GM12878 (cell line): ENCODE measurements around the gene MAST4. TPM values are rescaled to one million over a fixed set of nuclear protein-coding genes. Genes with fewer than 3 reads are reported as not detected.

Source experiments
- ATAC-seq: fragments of 200-7000 bp; cut with Tn5 transposase; 3 replicates; pipeline ENCODE4 v1.9.1; 2020; ENCODE audit warnings: mild to moderate bottlenecking, moderate library complexity
- BruUV-seq: library from RNA; stranded (reverse); fragments of 400-500 nt; replicated peaks from 2 replicates; lab custom pipeline; 2021; lab: Mats Ljungman, UMichigan
- CTCF ChIA-PET: fragments of 300-600 bp; sonication (Branson Sonifier 250); formaldehyde crosslinking; extraction: SDS; loops from one replicate; lab custom pipeline; 2021; ENCODE audit warnings: inconsistent platforms; lab: Yijun Ruan, JAX
- POLR2A ChIA-PET: fragments of 350-600 bp; formaldehyde crosslinking; extraction: SDS; loops from one replicate; lab custom pipeline; 2021; ENCODE audit warnings: inconsistent platforms; lab: Charles Lee
- RAD21 ChIA-PET: fragments of 300-600 bp; sonication (Branson Sonifier 250); formaldehyde crosslinking; loops from one replicate; lab custom pipeline; 2023; ENCODE audit warnings: antibody characterized with exemption; ENCODE audit not compliant: unreplicated experiment; lab: Charles Lee
- SMC1A ChIA-PET: fragments of 300-600 bp; sonication (Branson Sonifier 250); formaldehyde crosslinking; loops from one replicate; lab custom pipeline; 2023; ENCODE audit not compliant: unreplicated experiment, uncharacterized antibody; lab: Charles Lee
- DNase-seq: peaks from one replicate; pipeline ENCODE4 v3.0.0-alpha.2; 2011; ENCODE audit warnings: low read depth, low spot score
- FAIRE-seq: peaks from 3 replicates; lab custom pipeline; 2011; peaks lifted over from hg19 to GRCh38; lab: Jason Lieb, UNC
- H2AFZ ChIP-seq: 2 replicates; pipeline ENCODE4 v1.6.0; 2011; ENCODE audit warnings: low read depth, low read length, control low read depth; ENCODE audit not compliant: control insufficient read depth
- H3K27ac ChIP-seq: 2 replicates; pipeline ENCODE4 v1.5.1; 2011; ENCODE audit warnings: control low read depth; ENCODE audit not compliant: control insufficient read depth, insufficient read depth
- H3K27me3 ChIP-seq, 2 experiments: replicated peaks in 1 of 2; 2 replicates each; pipeline versions ENCODE4 v1.6.0 to v1.6.1; 2011; ENCODE audit warnings: low read length in 1 of 2; ENCODE audit not compliant: control insufficient read depth in 2 of 2, insufficient read depth in 2 of 2
- H3K36me3 ChIP-seq, 2 experiments: 2 replicates each; pipeline ENCODE4 v1.5.1; 2011; ENCODE audit warnings: low read length in 1 of 2; ENCODE audit not compliant: control insufficient read depth in 2 of 2, insufficient read depth in 2 of 2
- H3K4me1 ChIP-seq: 2 replicates; pipeline ENCODE4 v1.6.1; 2011; ENCODE audit warnings: mild to moderate bottlenecking, low read length, moderate library complexity, mixed read lengths; ENCODE audit not compliant: control insufficient read depth, insufficient read depth
- H3K4me2 ChIP-seq: 2 replicates; pipeline ENCODE4 v1.6.0; 2011; ENCODE audit warnings: control low read depth; ENCODE audit not compliant: control insufficient read depth, insufficient read depth
- H3K4me3 ChIP-seq: fragments of 200-600 bp; sonication (generic); 2 replicates; pipeline ENCODE4 v1.5.1; 2016
- H3K79me2 ChIP-seq: 2 replicates; pipeline ENCODE4 v1.6.0; 2011; ENCODE audit warnings: low read length; ENCODE audit not compliant: control insufficient read depth, insufficient read depth
- H3K9ac ChIP-seq: 2 replicates; pipeline ENCODE4 v1.8.0; 2011; ENCODE audit warnings: low read length, control low read depth, mixed read lengths; ENCODE audit not compliant: control insufficient read depth, insufficient read depth
- H3K9me3 ChIP-seq: replicated peaks from 3 replicates; pipeline ENCODE4 v1.5.1; 2011; ENCODE audit warnings: mild to moderate bottlenecking, low read length; ENCODE audit not compliant: control insufficient read depth, insufficient read depth
- H4K20me1 ChIP-seq: 2 replicates; pipeline ENCODE4 v1.6.0; 2011; ENCODE audit not compliant: control insufficient read depth, insufficient read depth
- ATF7 ChIP-seq: fragments of 450-650 bp; IDR thresholded peaks from 2 replicates; pipeline ENCODE4 v1.6.1; 2016; ENCODE audit warnings: low read depth, mild to moderate bottlenecking
- E2F4 ChIP-seq: IDR thresholded peaks from 2 replicates; pipeline ENCODE4 v1.6.1; 2012; ENCODE audit warnings: low read depth, low read length, improper control_type of control experiment
- EP300 ChIP-seq, 2 experiments: fragments of 150-350 bp in 1 of 2; IDR thresholded peaks; 2 replicates each; pipeline ENCODE4 v1.6.1; 2011 to 2012; ENCODE audit warnings: low read depth in 2 of 2, low read length in 2 of 2, borderline replicate concordance in 1 of 2, improper control_type of control experiment in 1 of 2, inconsistent platforms in 1 of 2; ENCODE audit not compliant: control insufficient read depth in 1 of 2
- FOXK2 ChIP-seq: fragments of 450-650 bp; IDR thresholded peaks from 2 replicates; pipeline ENCODE4 v1.6.1; 2017; ENCODE audit warnings: mild to moderate bottlenecking, moderate library complexity
- HCFC1 ChIP-seq: fragments of 150-350 bp; IDR thresholded peaks from 2 replicates; pipeline ENCODE4 v1.6.1; 2014; ENCODE audit warnings: low read length
- HDGF ChIP-seq: fragments of 450-650 bp; IDR thresholded peaks from 2 replicates; pipeline ENCODE4 v1.6.1; 2016; ENCODE audit warnings: antibody characterized with exemption
- IKZF2 ChIP-seq, 2 experiments: fragments of 450-650 bp; IDR thresholded peaks; 2 replicates each; pipeline ENCODE4 v1.6.1; 2017; ENCODE audit warnings: mild to moderate bottlenecking in 2 of 2, moderate library complexity in 2 of 2
- KAT2A ChIP-seq: conservative IDR thresholded peaks from 2 replicates; pipeline ENCODE4 v1.6.1; 2011; ENCODE audit warnings: low read depth, low read length; ENCODE audit not compliant: control insufficient read depth
- NR2C1 ChIP-seq: fragments of 450-650 bp; IDR thresholded peaks from 2 replicates; pipeline ENCODE4 v1.6.1; 2017; ENCODE audit warnings: antibody characterized with exemption, mild to moderate bottlenecking, moderate library complexity
- PML ChIP-seq: IDR thresholded peaks from 2 replicates; pipeline ENCODE4 v1.6.1; 2012; ENCODE audit warnings: low read length, inconsistent platforms
- RAD21 ChIP-seq: IDR thresholded peaks from 2 replicates; pipeline ENCODE4 v1.6.1; 2011; ENCODE audit warnings: mild to moderate bottlenecking, low read depth, low read length, moderate library complexity; ENCODE audit not compliant: insufficient read depth
- SRF ChIP-seq, 2 experiments: IDR thresholded peaks; 2 replicates each; pipeline ENCODE4 v1.6.1; 2011; ENCODE audit warnings: low read depth in 2 of 2, low read length in 2 of 2, mild to moderate bottlenecking in 1 of 2, moderate library complexity in 1 of 2
- TARDBP ChIP-seq: IDR thresholded peaks from 2 replicates; pipeline ENCODE4 v1.6.1; 2016; ENCODE audit warnings: borderline replicate concordance
- YY1 ChIP-seq: IDR thresholded peaks from 2 replicates; pipeline ENCODE4 v1.6.1; 2011; ENCODE audit warnings: low read depth, mild to moderate bottlenecking, low read length
- WGBS: methylation state at CpG from one replicate; pipeline ENCODE4 v1.1.6; 2016; ENCODE audit warnings: low lambda C conversion rate; ENCODE audit not compliant: insufficient replicate concordance, insufficient coverage; ENCODE audit errors: missing lambda C conversion rate; 5-methylcytosine and 5-hydroxymethylcytosine counted together
- in situ Hi-C: fragments of 300-500 bp; cut with MboI; formaldehyde crosslinking; loops from 9 replicates; pipeline ENCODE4 v1.14.3; 2018; ENCODE audit warnings: mixed read lengths
- intact Hi-C: fragments of 100-400 bp; cut with micrococcal nuclease; formaldehyde crosslinking; loops from one replicate; pipeline ENCODE4 v1.14.2; 2022; ENCODE audit not compliant: unreplicated experiment
- polyA plus RNA-seq, 11 experiments: library from polyadenylated mRNA; depleted of rRNA in 4 of 11; unstranded in 6 of 11; stranded (reverse) in 5 of 11; fragments of >200 nt; fragmentation: Nextera tagmentation in 4 of 11; fragmentation: Illumina TruSeq in 1 of 11; extraction: Ambion mirVana in 4 of 11; extraction: Trizol in 1 of 11; gene quantifications; 1 replicate in 1 of 11; 2 replicates in 10 of 11; pipeline versions ENCODE4 v1.2.1 to v1.2.3, GENCODE V29; 2011 to 2016; ENCODE audit warnings: inconsistent platforms in 2 of 11, missing spikeins in 2 of 11, low read depth in 1 of 11
- total RNA-seq, 4 experiments: library from RNA; depleted of rRNA in 3 of 4; stranded (reverse); fragments of >200 nt in 3 of 4; fragmentation: Illumina TruSeq in 1 of 4; extraction: Trizol in 1 of 4; gene quantifications; 2 replicates each; pipeline versions ENCODE4 v1.2.1 to v1.2.3, GENCODE V29; 2013 to 2021
- TF ChIP-seq, protein P1 (sequence below): IDR thresholded peaks from 2 replicates; pipeline ENCODE4 v1.6.1; 2011; ENCODE audit warnings: low read depth, mild to moderate bottlenecking, low read length, moderate library complexity, borderline replicate concordance; ENCODE audit errors: extremely low read depth

The MAST4 gene
- total and polyA plus RNA-seq, 10 of the 15 experiments (the other 5 are each of a cell fraction or from before 2014, with no cell fraction given), result 0.02 to 1.6 (median 0.29) TPM; not detected in 1

DNA sequence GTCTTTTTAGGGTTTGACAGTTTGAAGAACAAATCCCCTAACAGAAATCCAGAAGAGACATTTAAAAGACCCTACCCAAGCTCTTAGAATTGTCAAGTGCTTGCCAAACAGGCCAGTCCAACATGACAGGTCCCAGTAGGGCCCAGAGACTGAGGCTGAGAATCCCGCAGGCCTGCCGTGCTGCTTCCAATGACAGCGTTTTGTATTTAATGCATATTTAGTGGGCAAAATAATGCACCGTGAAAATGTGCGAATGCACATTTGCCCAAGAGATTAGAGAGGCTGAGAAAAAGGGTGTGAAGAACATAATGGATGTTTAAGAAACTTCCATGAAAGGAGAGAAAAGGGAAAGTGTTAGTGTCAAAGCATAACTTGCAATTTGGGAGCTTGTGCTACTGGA, 542.8 kb downstream of the MAST4 start:
- H4K20me1 ChIP-seq, result no peaks in the 10 kb centered on the region
- ATAC-seq, result no peak
- no peaks in the 10 kb centered on the region for H3K4me1 ChIP-seq
- H3K79me2 ChIP-seq, result no peaks in the 10 kb centered on the region
- H3K9ac ChIP-seq, result no peak overlapping the region
- H3K9me3 ChIP-seq, result no peaks in the 10 kb centered on the region
- in situ Hi-C loops, result no loop called here
- POLR2A ChIA-PET, result no interaction called here
- BruUV-seq, result no TSS peak
- DNase-seq, result no peak
- no peaks in the 10 kb centered on the region for H3K36me3 ChIP-seq
- no peaks in the 10 kb centered on the region; a peak in 1 of 4 replicates for H3K27me3 ChIP-seq
- TF ChIP-seq FOXK2, result no peak
- no peak for TF ChIP-seq RAD21
- no peak for TF ChIP-seq NR2C1
- TF ChIP-seq TARDBP, result no peak
- no peak for TF ChIP-seq IKZF2 (IDR thresholded peaks at IDR 0.05)
- TF ChIP-seq, all 136 proteins: peak for 0
- Histone ChIP-seq H3K27ac (no peak overlapping the region), H3K4me3 (no peak overlapping the region), H2AFZ (no peak overlapping the region), H3K4me2 (no peak overlapping the region)
- ChIA-PET SMC1A (no interaction called here), RAD21 (no interaction called here), CTCF (interaction anchor here (1.1 kb wide), 1 partner anchor 324 kb away, joined by 4 read pairs; no protein-coding TSS in a partner anchor)
- WGBS, result 81% methylated on average over 5 of the region's 5 CpGs
- FAIRE-seq, result no peak
- intact Hi-C loops, result no loop called here

DNA sequence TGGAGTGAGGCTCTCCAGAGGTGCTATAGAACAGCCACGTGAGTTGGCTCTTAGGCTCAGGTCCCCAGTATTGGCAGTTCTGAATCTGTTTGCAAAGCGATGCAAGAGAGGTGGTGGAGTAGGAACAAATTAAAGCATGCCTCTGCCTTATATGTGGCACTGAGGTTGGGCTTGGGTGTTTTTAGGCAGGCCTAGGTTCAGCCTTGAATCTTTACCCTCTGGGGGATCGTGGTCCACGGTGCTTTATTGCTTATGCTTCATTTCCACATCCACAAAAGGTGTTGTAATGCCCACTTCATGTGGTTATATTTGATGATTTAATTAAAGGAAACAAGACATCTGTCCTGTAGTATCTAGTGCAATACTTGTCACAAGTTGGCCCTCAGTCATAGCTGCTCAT, 544.2 kb downstream of the MAST4 start:
- H3K27me3 ChIP-seq, result no peaks in the 10 kb centered on the region; a peak in 1 of 4 replicates
- TF ChIP-seq PML, result no peak
- TF ChIP-seq YY1, result no peak
- TF ChIP-seq ATF7, result no peak
- TF ChIP-seq, protein P1, sequence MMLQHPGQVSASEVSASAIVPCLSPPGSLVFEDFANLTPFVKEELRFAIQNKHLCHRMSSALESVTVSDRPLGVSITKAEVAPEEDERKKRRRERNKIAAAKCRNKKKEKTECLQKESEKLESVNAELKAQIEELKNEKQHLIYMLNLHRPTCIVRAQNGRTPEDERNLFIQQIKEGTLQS, result no peak
- TF ChIP-seq SRF (IDR thresholded peaks at IDR 0.05; ENCODE audit: low read depth in 2 of 2, low read length in 2 of 2), result no peak
- no peak for TF ChIP-seq E2F4
- TF ChIP-seq HCFC1, result no peak
- no peak for TF ChIP-seq HDGF
- TF ChIP-seq KAT2A, result no peak
- TF ChIP-seq EP300 (IDR thresholded peaks at IDR 0.05; ENCODE audit: borderline replicate concordance in 1 of 2, control insufficient read depth in 1 of 2, low read depth in 2 of 2, low read length in 2 of 2), result no peak
- TF ChIP-seq, all 136 proteins: peak for 0
- RAD21 ChIA-PET, result no interaction called here
- no peak for ATAC-seq
- intact Hi-C loops (no loop called here), in situ Hi-C loops (no loop called here)
- no peaks in the 10 kb centered on the region for H4K20me1 ChIP-seq
- no peak overlapping the region for H2AFZ ChIP-seq
- FAIRE-seq, result no peak
- no peak overlapping the region for H3K4me3 ChIP-seq
- no TSS peak for BruUV-seq
- H3K9ac ChIP-seq, result no peak overlapping the region
- H3K4me1 ChIP-seq, result no peaks in the 10 kb centered on the region
- H3K36me3 ChIP-seq, result no peaks in the 10 kb centered on the region
- DNase-seq, result no peak
- WGBS, result 21% methylated on average over 4 of the region's 4 CpGs
- no peak overlapping the region for H3K27ac ChIP-seq
- CTCF ChIA-PET, result no interaction called here
- no peaks in the 10 kb centered on the region for H3K79me2 ChIP-seq
- H3K9me3 ChIP-seq, result no peaks in the 10 kb centered on the region
- POLR2A ChIA-PET, result no interaction called here
- no peak overlapping the region for H3K4me2 ChIP-seq
- SMC1A ChIA-PET, result interaction anchor here (0.5 kb wide), 1 partner anchor 1998 kb away, joined by 3 read pairs; no protein-coding TSS in a partner anchor
